Daoy (cell line): ENCODE data around the gene MANEA. TPM values are rescaled to one million over a fixed set of nuclear protein-coding genes. Genes with fewer than 3 reads are reported as not detected.

ENCODE experiments used
- DNase-seq: peaks from one replicate; pipeline ENCODE4 v3.0.0-alpha.2; 2015; ENCODE audit warnings: low read depth
- total RNA-seq: library from RNA; depleted of rRNA; stranded (reverse); fragments of >200 nt; shearing (Covaris generic); gene quantifications from 2 replicates; pipeline ENCODE4 v1.2.3, GENCODE V29; 2014

The MANEA gene
- total RNA-seq, 1 experiment from 2014 or later = 10.5 TPM

- DNase-seq = no peak
These were observed 10.7 kb downstream of the MANEA start for GRCh38 chr6:95587989-95588388.

DNA sequence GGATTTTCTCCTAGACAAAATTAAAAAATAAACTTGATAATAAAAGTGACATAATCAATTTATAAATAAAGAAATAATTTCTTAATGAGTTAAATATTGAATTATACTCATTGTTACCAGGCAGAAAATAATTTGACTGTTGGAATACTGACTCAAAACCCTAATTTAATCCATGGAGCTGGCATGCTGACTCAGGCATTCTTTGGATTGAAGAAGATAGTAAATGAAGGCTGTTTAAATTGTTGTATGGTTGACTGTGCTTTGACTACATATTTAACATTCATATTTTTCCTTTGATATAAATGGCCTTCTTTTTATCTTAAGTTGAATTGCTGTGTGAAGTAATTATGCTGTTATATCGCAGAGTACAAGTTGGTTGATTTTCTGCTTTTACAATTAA is 11.7 kb downstream of the MANEA start:
- DNase-seq = no peak

- no peak for DNase-seq
These were observed 12.7 kb downstream of the MANEA start for GRCh38 chr6:95589826-95590570.

- DNase-seq = no peak
These were observed 15.7 kb downstream of the MANEA start for GRCh38 chr6:95593025-95593424.

DNA sequence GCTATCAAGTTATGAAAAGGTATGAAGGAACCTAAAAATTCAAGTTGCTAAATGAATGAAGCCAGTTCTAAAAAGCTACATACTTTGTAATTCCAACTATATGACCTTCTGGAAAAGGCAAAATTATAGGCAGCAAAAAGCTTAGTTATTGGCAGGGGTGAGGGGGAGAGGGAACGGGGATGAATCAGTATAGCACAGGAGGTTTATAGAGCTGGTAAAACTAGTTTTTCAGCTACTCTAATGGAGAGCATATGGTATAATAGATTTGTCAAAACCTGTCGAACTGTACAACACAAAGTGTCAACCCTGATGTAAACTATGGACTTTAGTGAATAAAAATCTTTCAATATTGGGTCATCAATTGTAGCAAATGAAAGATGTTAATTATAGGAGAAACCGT is 18.7 kb downstream of the MANEA start:
- DNase-seq = no peak

GRCh38 chr6:95599706-95600105 is 22.4 kb downstream of the MANEA start:
- DNase-seq = no peak

- no peak for DNase-seq
These were observed 23.8 kb downstream of the MANEA start for GRCh38 chr6:95601133-95601532.

- DNase-seq = no peak
These were observed 36.8 kb downstream of the MANEA start for GRCh38 chr6:95614094-95614493.

DNA sequence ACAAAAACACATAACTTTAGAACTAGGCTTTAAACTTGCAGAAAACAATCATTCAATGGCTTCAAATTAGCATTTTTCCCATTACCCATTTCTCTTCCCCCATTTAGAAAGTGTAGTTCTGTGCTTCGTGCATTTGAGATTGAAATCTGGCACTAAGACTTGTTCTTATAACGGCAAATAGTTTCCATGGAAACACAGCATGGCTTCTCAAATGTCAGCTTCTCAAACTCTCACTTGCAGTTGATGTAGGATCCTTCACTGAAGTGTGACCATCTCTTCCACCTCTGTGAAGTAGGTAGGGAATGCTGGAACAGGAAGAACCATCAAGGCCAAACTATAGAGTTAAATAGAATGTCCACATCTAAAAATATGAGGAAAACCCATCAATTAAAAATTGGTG is 52.2 kb downstream of the MANEA start:
- DNase-seq = no peak

- no peak for DNase-seq
These were observed 59.5 kb downstream of the MANEA start for GRCh38 chr6:95636552-95637431.

DNA sequence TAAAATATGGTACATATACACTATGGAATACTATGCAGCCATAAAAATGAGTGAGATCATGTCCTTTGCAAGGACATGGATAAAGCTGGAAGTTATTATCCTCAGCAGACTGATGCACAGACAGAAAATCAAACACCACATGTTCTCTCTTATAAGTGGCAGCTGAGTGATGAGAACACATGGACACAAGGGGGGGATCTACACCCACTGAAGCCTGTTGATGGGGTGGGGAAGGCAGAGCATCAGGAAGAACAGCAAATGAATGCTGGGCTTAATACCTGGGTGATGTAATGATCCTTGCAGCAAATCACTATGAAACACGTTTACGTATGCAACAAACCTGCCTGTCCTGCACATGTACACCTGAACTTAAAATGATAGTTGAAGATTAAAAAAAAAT is 71.3 kb downstream of the MANEA start:
- DNase-seq = no peak

DNA sequence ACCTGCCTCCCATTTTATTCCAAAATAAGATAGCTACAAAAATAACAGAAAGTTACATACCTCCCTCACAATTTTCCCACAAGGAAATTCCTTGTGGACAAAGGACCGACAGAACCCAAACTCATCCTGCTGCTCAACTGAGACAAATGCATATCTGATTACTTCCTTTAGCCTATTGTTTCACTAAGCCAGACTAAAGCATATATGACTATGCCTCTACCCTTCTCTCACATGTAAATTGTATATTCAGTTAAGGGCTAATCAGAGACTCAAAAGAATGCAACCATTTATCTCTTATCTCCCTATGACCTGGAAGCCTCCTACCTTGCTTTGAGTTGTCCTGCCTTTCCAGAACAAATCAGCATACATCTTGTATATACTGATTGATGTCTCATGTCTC is 72.1 kb downstream of the MANEA start:
- DNase-seq = no peak

DNA sequence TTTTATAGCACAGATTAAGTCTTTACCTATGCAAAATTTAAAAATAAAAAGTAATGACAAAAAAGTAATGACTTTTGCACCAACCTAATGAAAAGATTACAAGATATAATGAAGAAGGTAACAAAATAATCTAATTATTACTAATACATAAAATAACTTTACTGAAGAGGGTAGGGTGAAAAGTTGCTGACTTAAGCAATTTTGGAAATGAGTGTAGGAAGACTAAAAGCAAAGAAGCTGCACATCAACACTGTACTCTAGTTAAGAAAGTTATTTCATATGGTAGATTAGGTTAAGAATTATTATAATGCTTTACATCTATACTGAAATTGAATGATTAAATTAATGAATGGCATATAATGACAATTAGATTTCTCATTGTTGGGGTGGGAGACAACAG is 76.8 kb downstream of the MANEA start:
- DNase-seq = no peak

DNA sequence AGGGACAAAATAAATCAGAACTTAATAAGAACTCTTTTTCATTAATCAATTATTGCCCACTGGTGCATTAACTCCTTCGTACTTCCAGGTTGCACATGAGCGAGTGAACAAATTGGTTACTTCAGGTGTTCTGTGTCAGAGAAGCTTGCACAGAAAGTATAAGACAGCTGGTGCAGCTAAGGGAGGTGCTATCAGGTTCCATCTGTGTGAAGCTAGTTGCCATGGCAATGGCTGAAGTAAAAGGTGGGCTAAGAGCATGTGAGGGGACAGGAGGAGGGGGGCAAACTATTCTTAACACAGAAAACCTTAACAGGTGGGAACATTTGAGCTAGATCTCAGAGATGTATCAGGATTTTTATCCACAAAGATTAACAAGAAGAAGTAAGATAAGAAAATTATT is 81.6 kb downstream of the MANEA start:
- no peak for DNase-seq
